Keratinocyte (primary cell): ENCODE results near the gene NADSYN1. TPM values are rescaled to one million over a fixed set of nuclear protein-coding genes. Genes with fewer than 3 reads are reported as not detected.

ENCODE experiments used
- DNase-seq: peaks from one replicate; pipeline ENCODE4 v3.0.0-alpha.2; 2011; ENCODE audit warnings: low read depth, missing footprints, low spot score
- FAIRE-seq: peaks from 2 replicates; lab custom pipeline; 2011; peaks lifted over from hg19 to GRCh38; lab: Jason Lieb, UNC
- H2AFZ ChIP-seq: 2 replicates; pipeline ENCODE4 v1.6.0; 2012; ENCODE audit warnings: low read length, control low read depth, inconsistent platforms; ENCODE audit not compliant: control insufficient read depth
- H3K27ac ChIP-seq: 2 replicates; pipeline ENCODE4 v1.5.1; 2011; ENCODE audit warnings: low read length; ENCODE audit not compliant: control insufficient read depth, insufficient read depth
- H3K27me3 ChIP-seq: 3 replicates; pipeline ENCODE4 v1.6.0; 2011; ENCODE audit warnings: low read length; ENCODE audit not compliant: control insufficient read depth, insufficient read depth; ENCODE audit errors: extremely low read depth
- H3K36me3 ChIP-seq, 2 experiments: 2 replicates in 1 of 2; 3 replicates in 1 of 2; pipeline ENCODE4 v1.5.1; 2011; ENCODE audit warnings: low read length in 2 of 2, mild to moderate bottlenecking in 1 of 2; ENCODE audit not compliant: control insufficient read depth in 2 of 2, insufficient read depth in 2 of 2; ENCODE audit errors: extremely low read depth in 1 of 2
- H3K4me1 ChIP-seq: 3 replicates; pipeline ENCODE4 v1.5.1; 2011; ENCODE audit warnings: low read length; ENCODE audit not compliant: control insufficient read depth, insufficient read depth; ENCODE audit errors: extremely low read depth
- H3K4me2 ChIP-seq: 3 replicates; pipeline ENCODE4 v1.6.0; 2011; ENCODE audit warnings: low read depth, low read length; ENCODE audit not compliant: control insufficient read depth, insufficient read depth; ENCODE audit errors: extremely low read depth
- H3K4me3 ChIP-seq, 3 experiments: fragments of 200-600 bp in 1 of 3; sonication (generic) in 1 of 3; 2 replicates in 2 of 3; 3 replicates in 1 of 3; pipeline ENCODE4 v1.5.1; 2011 to 2016; ENCODE audit warnings: low read length in 3 of 3, mild to moderate bottlenecking in 3 of 3, control low read depth in 2 of 3, inconsistent platforms in 1 of 3, low read depth in 1 of 3, mixed read lengths in 1 of 3, mixed run types in 1 of 3, moderate library complexity in 1 of 3; ENCODE audit not compliant: control insufficient read depth in 2 of 3, insufficient read depth in 2 of 3; ENCODE audit errors: extremely low read depth in 1 of 3
- H3K79me2 ChIP-seq: 2 replicates; pipeline ENCODE4 v1.6.0; 2012; ENCODE audit warnings: low read length; ENCODE audit not compliant: control insufficient read depth, insufficient read depth
- H3K9ac ChIP-seq: 3 replicates; pipeline ENCODE4 v1.6.0; 2011; ENCODE audit warnings: low read length; ENCODE audit not compliant: control insufficient read depth, insufficient read depth; ENCODE audit errors: extremely low read depth
- H3K9me1 ChIP-seq: 3 replicates; pipeline ENCODE4 v1.6.0; 2011; ENCODE audit warnings: low read length; ENCODE audit not compliant: control insufficient read depth, insufficient read depth; ENCODE audit errors: extremely low read depth
- H3K9me3 ChIP-seq: 2 replicates; pipeline ENCODE4 v1.5.1; 2012; ENCODE audit warnings: low read depth, low read length; ENCODE audit not compliant: control insufficient read depth
- H4K20me1 ChIP-seq: 3 replicates; pipeline ENCODE4 v1.6.0; 2011; ENCODE audit warnings: low read length; ENCODE audit not compliant: control insufficient read depth, insufficient read depth; ENCODE audit errors: extremely low read depth
- EZH2 ChIP-seq: IDR thresholded peaks from one replicate; pipeline ENCODE4 v1.6.1; 2012; ENCODE audit warnings: inconsistent platforms, mild to moderate bottlenecking, low read length, moderate library complexity
- dilution Hi-C: fragments of 300-500 bp; cut with MboI; formaldehyde crosslinking; loops from one replicate; pipeline ENCODE4 v1.7.0; 2020; ENCODE audit warnings: low sequenced_read_pairs; ENCODE audit not compliant: extremely low pct_ligation_motif_present
- polyA plus RNA-seq, 5 experiments: library from polyadenylated mRNA; depleted of rRNA in 3 of 5; stranded (reverse) in 3 of 5; stranded (forward) in 1 of 5; unstranded in 1 of 5; fragments of >200 nt; gene quantifications; 1 replicate in 1 of 5; 2 replicates in 3 of 5; 3 replicates in 1 of 5; pipeline versions ENCODE4 v1.2.1 to v1.2.3, GENCODE V29; 2011 to 2012; ENCODE audit warnings: missing spikeins in 2 of 5, low read depth in 1 of 5, low replicate concordance in 1 of 5
- TF ChIP-seq, protein P1 (sequence below), 3 experiments: IDR thresholded peaks in 1 of 3; conservative IDR thresholded peaks in 1 of 3; optimal IDR thresholded peaks in 1 of 3; 2 replicates in 2 of 3; 3 replicates in 1 of 3; pipeline versions ENCODE3 to v1.5.1; 2011; ENCODE audit warnings: low read length in 3 of 3, mild to moderate bottlenecking in 3 of 3, moderate library complexity in 2 of 3, control low read depth in 1 of 3, inconsistent platforms in 1 of 3; ENCODE audit not compliant: insufficient read depth in 2 of 3; ENCODE audit errors: extremely low read depth in 1 of 3

The NADSYN1 gene
- polyA plus RNA-seq, 1 donor (not counting 4 experiments of a cell fraction or from before 2014, with no cell fraction given) = 51.5 TPM

DNA sequence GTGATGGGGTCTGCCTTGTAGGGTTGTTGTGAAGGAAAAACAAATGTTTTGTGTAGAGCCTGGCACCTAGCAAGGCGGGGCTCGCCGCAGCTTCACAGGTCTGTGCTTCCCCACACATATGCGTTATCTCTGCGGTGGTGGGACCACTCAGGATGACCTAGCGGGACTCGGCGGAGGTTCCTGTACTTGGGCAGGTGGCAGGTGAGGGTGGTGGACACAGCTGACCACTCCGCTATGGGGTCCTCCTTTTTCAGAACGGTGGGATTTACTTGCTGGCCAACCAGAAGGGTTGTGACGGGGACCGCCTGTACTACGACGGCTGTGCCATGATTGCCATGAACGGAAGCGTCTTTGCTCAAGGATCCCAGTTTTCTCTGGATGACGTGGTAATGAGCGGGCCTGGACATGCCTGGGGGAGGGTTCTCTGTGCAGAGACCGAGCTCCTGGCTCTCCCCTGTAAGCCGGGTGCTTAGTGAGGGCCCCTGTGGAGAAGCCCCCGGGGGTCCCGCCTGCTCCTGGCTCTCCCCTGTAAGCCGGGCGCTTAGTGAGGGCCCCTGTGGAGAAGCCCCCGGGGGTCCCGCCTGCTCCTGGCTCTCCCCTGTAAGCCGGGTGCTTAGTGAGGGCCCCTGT, 21.3 kb downstream of the NADSYN1 start:
- Histone ChIP-seq H3K4me1 (no peaks in the 10 kb centered on the region), H3K27ac (no peak overlapping the region), H3K4me3 (no peak overlapping the region), H3K4me2 (no peak overlapping the region), H3K9ac (no peak overlapping the region), H3K27me3 (no peaks in the 10 kb centered on the region), H3K79me2 (no peaks in the 10 kb centered on the region), H2AFZ (no peak overlapping the region), H3K9me3 (no peaks in the 10 kb centered on the region), H3K9me1 (no peaks in the 10 kb centered on the region), H4K20me1 (no peaks in the 10 kb centered on the region), H3K36me3 (peaks cover 17 to 34% of the 10 kb centered on the region in 2 experiments)
- DNase-seq (no peak), FAIRE-seq (no peak)
- dilution Hi-C loops = no loop called here
- no peak for TF ChIP-seq EZH2
- TF ChIP-seq, protein P1, sequence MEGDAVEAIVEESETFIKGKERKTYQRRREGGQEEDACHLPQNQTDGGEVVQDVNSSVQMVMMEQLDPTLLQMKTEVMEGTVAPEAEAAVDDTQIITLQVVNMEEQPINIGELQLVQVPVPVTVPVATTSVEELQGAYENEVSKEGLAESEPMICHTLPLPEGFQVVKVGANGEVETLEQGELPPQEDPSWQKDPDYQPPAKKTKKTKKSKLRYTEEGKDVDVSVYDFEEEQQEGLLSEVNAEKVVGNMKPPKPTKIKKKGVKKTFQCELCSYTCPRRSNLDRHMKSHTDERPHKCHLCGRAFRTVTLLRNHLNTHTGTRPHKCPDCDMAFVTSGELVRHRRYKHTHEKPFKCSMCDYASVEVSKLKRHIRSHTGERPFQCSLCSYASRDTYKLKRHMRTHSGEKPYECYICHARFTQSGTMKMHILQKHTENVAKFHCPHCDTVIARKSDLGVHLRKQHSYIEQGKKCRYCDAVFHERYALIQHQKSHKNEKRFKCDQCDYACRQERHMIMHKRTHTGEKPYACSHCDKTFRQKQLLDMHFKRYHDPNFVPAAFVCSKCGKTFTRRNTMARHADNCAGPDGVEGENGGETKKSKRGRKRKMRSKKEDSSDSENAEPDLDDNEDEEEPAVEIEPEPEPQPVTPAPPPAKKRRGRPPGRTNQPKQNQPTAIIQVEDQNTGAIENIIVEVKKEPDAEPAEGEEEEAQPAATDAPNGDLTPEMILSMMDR (optimal IDR thresholded peaks at IDR 0.05 in 1 of 3, IDR thresholded peaks at IDR 0.05 in 1 of 3, conservative IDR thresholded peaks at IDR 0.05 in 1 of 3; ENCODE audit: extremely low read depth in 1 of 3, insufficient read depth in 2 of 3, low read length in 3 of 3) = no peak

DNA sequence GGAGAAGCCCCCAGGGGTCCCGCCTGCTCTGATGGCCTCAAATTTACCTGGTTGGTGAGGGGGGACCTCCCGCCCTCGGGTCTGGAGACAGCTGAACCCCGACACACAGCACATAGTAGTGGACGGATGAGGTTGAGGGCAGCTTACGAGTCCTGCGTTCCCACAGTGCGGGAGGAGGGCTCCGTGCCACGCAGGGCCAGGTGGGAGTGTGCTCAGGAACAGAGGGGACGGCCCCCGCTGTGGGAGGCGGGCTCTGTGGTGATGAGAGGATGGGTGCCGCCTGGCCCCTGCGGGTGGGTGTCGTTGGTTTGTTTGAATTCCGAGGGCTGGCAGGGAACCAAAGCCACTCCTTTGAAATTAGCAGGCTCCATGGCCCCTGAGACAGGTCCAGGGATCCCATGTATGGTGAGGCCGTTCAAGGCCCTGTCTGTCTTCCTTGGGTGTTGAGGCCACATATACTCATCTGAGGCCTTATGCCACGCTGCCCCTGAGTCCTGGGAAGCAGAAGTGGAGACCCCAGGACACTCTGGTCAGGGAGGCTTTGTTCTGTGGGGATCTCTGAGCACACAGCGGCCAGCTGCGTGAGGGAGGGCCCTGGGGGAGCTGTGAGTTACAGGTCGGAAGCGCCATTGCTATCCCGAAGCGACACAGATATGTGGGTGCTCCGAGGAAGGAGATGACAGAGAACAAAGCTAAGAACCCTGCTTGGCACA, 21.9 kb downstream of the NADSYN1 start:
- peaks cover 17 to 36% of the 10 kb centered on the region in 2 experiments for H3K36me3 ChIP-seq
- H3K27ac ChIP-seq = no peak overlapping the region
- no peaks in the 10 kb centered on the region for H4K20me1 ChIP-seq
- H3K4me1 ChIP-seq = no peaks in the 10 kb centered on the region
- H2AFZ ChIP-seq = no peak overlapping the region
- H3K4me3 ChIP-seq = no peak overlapping the region
- no peak for TF ChIP-seq EZH2
- TF ChIP-seq, protein P1 (optimal IDR thresholded peaks at IDR 0.05 in 1 of 3, IDR thresholded peaks at IDR 0.05 in 1 of 3, conservative IDR thresholded peaks at IDR 0.05 in 1 of 3; ENCODE audit: extremely low read depth in 1 of 3, insufficient read depth in 2 of 3, low read length in 3 of 3) = no peak
- no peak overlapping the region for H3K4me2 ChIP-seq
- FAIRE-seq (no peak), DNase-seq (no peak)
- H3K27me3 ChIP-seq = no peaks in the 10 kb centered on the region
- no peaks in the 10 kb centered on the region for H3K9me1 ChIP-seq
- no peaks in the 10 kb centered on the region for H3K79me2 ChIP-seq
- no peaks in the 10 kb centered on the region for H3K9me3 ChIP-seq
- no peak overlapping the region for H3K9ac ChIP-seq
- dilution Hi-C loops = no loop called here
